Measurements from ENCODE around the gene DUSP10.

Gene DUSP10

DNA sequence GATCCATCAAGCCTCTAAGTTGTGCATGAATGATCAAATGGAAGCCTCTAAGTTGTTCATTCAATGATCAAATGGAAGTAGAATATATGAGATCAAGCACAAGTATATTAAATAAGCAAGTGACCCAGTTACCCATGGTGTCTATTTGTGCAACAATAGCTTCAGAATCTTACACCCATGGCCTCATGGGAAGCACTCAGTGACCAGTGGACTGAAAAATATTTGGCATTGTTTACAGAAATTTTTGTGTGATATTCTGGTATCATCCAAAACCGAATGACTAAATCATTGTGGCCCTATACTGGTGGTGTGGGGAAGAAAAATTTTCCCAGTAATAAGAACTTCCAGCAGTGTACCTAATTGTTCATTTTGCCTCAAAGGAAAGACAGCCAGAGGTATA lies 46.6 kb downstream of the DUSP10 start (continued):
- TF ChIP-seq, protein P1, sequence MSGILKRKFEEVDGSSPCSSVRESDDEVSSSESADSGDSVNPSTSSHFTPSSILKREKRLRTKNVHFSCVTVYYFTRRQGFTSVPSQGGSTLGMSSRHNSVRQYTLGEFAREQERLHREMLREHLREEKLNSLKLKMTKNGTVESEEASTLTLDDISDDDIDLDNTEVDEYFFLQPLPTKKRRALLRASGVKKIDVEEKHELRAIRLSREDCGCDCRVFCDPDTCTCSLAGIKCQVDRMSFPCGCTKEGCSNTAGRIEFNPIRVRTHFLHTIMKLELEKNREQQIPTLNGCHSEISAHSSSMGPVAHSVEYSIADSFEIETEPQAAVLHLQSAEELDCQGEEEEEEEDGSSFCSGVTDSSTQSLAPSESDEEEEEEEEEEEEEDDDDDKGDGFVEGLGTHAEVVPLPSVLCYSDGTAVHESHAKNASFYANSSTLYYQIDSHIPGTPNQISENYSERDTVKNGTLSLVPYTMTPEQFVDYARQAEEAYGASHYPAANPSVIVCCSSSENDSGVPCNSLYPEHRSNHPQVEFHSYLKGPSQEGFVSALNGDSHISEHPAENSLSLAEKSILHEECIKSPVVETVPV (CRISPR knock-in tag; IDR thresholded peaks at IDR 0.05), result no peak

DNA sequence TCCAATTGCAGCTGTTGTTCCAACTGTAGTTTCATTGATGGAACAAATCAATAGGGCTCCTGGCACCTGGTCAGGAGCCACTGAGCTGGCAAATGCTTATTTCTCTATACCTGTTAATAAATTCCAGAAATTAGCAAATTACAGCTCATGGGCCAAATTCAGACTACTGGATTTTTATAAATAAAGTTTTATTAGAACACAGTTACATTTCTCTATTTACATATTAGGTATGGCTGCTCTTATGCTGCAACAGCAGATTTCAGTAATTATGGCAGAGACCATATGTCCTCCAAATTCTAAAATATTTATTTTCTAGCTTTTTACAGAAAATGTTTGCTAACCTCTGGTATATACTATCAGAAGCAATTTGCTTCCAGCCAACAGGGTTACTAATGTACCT lies 47.8 kb downstream of the DUSP10 start:
- ATAC-seq, result no peak
- no peak for TF ChIP-seq BACH2 (CRISPR knock-in tag; IDR thresholded peaks at IDR 0.05; ENCODE audit: borderline replicate concordance)

DNA sequence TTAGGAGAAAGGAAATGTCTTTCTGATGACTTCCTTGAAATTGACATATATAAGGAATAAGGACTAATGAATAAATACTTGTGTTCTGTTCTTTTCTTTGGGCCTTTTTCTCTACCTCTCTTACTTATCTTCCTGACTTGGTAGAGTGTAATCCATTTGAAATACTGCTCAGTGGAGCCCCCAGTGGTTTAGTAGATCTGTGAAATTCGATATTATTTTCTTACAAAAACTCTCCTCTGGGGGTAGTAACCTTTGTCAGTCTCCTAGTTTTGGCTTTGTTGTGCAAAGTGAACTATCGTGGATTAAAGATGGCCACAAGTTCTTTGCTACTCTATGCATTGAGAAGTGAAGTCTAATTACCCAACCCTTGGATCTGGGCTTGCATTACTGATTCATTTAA lies 48.8 kb downstream of the DUSP10 start:
- TF ChIP-seq TOX (CRISPR knock-in tag; IDR thresholded peaks at IDR 0.05; ENCODE audit: borderline replicate concordance) (no peak), BACH2 (CRISPR knock-in tag; IDR thresholded peaks at IDR 0.05; ENCODE audit: borderline replicate concordance) (no peak), ZFP3 (CRISPR knock-in tag; IDR thresholded peaks at IDR 0.05) (no peak)
- TF ChIP-seq, protein P2, sequence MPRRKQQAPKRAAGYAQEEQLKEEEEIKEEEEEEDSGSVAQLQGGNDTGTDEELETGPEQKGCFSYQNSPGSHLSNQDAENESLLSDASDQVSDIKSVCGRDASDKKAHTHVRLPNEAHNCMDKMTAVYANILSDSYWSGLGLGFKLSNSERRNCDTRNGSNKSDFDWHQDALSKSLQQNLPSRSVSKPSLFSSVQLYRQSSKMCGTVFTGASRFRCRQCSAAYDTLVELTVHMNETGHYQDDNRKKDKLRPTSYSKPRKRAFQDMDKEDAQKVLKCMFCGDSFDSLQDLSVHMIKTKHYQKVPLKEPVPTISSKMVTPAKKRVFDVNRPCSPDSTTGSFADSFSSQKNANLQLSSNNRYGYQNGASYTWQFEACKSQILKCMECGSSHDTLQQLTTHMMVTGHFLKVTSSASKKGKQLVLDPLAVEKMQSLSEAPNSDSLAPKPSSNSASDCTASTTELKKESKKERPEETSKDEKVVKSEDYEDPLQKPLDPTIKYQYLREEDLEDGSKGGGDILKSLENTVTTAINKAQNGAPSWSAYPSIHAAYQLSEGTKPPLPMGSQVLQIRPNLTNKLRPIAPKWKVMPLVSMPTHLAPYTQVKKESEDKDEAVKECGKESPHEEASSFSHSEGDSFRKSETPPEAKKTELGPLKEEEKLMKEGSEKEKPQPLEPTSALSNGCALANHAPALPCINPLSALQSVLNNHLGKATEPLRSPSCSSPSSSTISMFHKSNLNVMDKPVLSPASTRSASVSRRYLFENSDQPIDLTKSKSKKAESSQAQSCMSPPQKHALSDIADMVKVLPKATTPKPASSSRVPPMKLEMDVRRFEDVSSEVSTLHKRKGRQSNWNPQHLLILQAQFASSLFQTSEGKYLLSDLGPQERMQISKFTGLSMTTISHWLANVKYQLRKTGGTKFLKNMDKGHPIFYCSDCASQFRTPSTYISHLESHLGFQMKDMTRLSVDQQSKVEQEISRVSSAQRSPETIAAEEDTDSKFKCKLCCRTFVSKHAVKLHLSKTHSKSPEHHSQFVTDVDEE (CRISPR knock-in tag; IDR thresholded peaks at IDR 0.05), result no peak
- ATAC-seq, result no peak

DNA sequence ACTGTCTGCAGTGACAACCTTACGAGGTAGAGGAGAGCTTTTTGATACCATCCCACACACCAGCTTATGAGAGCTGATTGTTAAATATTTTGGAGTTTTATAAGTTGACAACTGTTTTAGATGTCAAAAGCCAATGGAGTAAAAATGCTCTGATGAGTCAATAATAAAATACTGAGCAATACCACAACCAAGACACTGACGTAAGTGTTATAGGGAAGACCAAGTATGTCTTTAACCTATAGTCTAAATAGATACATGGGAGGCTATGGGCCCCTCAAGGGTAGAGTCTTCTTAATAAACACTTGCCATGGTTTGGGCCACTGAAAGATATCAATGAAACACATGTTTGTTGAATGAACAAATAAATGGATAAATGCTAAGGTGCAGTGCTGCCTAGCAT lies 49.2 kb downstream of the DUSP10 start:
- ATAC-seq, result no peak
- no peak for TF ChIP-seq ARNTL (CRISPR knock-in tag; IDR thresholded peaks at IDR 0.05; ENCODE audit: borderline replicate concordance, low read depth)

DNA sequence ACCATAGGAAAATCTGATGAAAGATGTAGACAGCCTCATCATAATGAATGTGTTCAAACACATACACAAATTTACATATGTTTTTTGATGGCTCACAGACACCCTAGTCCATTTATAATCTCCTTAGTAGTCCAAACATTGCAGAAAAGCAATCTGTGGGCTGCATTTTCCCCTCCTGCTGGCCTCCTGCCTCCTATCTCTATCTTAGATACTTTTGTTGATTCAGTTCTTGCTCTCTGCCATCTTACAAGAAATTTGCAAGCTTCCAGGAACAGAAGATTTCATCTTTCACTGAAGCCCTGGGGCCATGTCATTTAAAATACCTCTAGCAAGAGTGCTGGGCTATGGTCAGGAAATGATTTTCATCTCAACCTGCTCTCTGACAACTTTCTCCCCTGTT lies 50.6 kb downstream of the DUSP10 start:
- ATAC-seq, result no peak

DNA sequence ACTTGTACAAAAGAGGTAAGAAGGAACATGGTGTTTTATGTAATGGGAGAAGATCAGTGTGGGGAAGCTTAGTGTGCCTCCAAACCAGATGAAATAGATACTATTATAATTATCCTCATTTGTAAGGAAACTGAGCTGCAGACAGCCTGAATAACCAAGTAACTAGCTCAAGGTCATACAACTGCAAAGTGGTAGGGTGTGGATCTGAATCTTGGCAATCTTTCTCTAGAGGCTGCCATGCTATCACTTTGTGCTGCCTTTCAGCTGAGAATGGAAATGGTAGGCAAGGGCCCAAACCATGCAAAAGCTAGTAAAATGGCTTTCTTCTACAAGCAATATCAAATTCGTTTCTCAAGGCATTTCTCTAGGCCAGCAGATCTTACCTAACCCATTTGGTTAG lies 51.0 kb downstream of the DUSP10 start:
- ATAC-seq, result no peak
- TF ChIP-seq ZFP3 (CRISPR knock-in tag; IDR thresholded peaks at IDR 0.05) (no peak), OSR1 (CRISPR knock-in tag; IDR thresholded peaks at IDR 0.05) (no peak), ESRRG (CRISPR knock-in tag; IDR thresholded peaks at IDR 0.05) (no peak), TCF4 (CRISPR knock-in tag; IDR thresholded peaks at IDR 0.05; ENCODE audit: borderline replicate concordance) (no peak), ZNF565 (CRISPR knock-in tag; conservative IDR thresholded peaks at IDR 0.05; ENCODE audit: low read depth) (no peak), ZFP30 (CRISPR knock-in tag; IDR thresholded peaks at IDR 0.05) (no peak), ARNTL (CRISPR knock-in tag; IDR thresholded peaks at IDR 0.05; ENCODE audit: borderline replicate concordance, low read depth) (no peak), CSDC2 (CRISPR knock-in tag; IDR thresholded peaks at IDR 0.05) (no peak), BACH2 (CRISPR knock-in tag; IDR thresholded peaks at IDR 0.05; ENCODE audit: borderline replicate concordance) (no peak), ZC3H10 (CRISPR knock-in tag; IDR thresholded peaks at IDR 0.05) (no peak), SNAI2 (CRISPR knock-in tag; IDR thresholded peaks at IDR 0.05) (no peak)
- TF ChIP-seq, protein P3, sequence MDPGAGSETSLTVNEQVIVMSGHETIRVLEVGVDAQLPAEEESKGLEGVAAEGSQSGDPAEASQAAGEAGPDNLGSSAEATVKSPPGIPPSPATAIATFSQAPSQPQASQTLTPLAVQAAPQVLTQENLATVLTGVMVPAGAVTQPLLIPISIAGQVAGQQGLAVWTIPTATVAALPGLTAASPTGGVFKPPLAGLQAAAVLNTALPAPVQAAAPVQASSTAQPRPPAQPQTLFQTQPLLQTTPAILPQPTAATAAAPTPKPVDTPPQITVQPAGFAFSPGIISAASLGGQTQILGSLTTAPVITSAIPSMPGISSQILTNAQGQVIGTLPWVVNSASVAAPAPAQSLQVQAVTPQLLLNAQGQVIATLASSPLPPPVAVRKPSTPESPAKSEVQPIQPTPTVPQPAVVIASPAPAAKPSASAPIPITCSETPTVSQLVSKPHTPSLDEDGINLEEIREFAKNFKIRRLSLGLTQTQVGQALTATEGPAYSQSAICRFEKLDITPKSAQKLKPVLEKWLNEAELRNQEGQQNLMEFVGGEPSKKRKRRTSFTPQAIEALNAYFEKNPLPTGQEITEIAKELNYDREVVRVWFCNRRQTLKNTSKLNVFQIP (CRISPR knock-in tag; IDR thresholded peaks at IDR 0.05; ENCODE audit: borderline replicate concordance, low read depth), result no peak
- TF ChIP-seq, protein P2 (CRISPR knock-in tag; IDR thresholded peaks at IDR 0.05), result no peak
- TF ChIP-seq, protein P4, sequence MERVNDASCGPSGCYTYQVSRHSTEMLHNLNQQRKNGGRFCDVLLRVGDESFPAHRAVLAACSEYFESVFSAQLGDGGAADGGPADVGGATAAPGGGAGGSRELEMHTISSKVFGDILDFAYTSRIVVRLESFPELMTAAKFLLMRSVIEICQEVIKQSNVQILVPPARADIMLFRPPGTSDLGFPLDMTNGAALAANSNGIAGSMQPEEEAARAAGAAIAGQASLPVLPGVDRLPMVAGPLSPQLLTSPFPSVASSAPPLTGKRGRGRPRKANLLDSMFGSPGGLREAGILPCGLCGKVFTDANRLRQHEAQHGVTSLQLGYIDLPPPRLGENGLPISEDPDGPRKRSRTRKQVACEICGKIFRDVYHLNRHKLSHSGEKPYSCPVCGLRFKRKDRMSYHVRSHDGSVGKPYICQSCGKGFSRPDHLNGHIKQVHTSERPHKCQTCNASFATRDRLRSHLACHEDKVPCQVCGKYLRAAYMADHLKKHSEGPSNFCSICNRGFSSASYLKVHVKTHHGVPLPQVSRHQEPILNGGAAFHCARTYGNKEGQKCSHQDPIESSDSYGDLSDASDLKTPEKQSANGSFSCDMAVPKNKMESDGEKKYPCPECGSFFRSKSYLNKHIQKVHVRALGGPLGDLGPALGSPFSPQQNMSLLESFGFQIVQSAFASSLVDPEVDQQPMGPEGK (CRISPR knock-in tag; IDR thresholded peaks at IDR 0.05; ENCODE audit: borderline replicate concordance), result no peak
- TF ChIP-seq, protein P1 (CRISPR knock-in tag; IDR thresholded peaks at IDR 0.05), result no peak

More for the DNA sequence above, 50.6 kb downstream of the DUSP10 start:
- TF ChIP-seq SNAI2 (CRISPR knock-in tag; IDR thresholded peaks at IDR 0.05) (no peak), ZFP3 (CRISPR knock-in tag; IDR thresholded peaks at IDR 0.05) (no peak)
- TF ChIP-seq, protein P5, sequence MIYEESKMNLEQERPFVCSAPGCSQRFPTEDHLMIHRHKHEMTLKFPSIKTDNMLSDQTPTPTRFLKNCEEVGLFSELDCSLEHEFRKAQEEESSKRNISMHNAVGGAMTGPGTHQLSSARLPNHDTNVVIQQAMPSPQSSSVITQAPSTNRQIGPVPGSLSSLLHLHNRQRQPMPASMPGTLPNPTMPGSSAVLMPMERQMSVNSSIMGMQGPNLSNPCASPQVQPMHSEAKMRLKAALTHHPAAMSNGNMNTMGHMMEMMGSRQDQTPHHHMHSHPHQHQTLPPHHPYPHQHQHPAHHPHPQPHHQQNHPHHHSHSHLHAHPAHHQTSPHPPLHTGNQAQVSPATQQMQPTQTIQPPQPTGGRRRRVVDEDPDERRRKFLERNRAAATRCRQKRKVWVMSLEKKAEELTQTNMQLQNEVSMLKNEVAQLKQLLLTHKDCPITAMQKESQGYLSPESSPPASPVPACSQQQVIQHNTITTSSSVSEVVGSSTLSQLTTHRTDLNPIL (CRISPR knock-in tag; IDR thresholded peaks at IDR 0.05; ENCODE audit: low read depth), result no peak

All from SK-N-SH treated with all-trans-retinoic acid at 6 μM for 48 hours (cell line).